ENCODE measurements around the gene ZNF76. TPM values are rescaled to one million over a fixed set of nuclear protein-coding genes. Genes with fewer than 3 reads are reported as not detected.

The ZNF76 gene
- total and polyA plus RNA-seq, 2 of the 8 experiments (the other 6 are each of a cell fraction or from before 2014, with no cell fraction given): 17.9 to 23.9 TPM

GRCh38 chr6:35342258-35343091 is 82.9 kb downstream of the ZNF76 start, which contains the start of gene PPARD (continued):
- TF ChIP-seq MAX (IDR thresholded peaks at IDR 0.05) (peak; percentile 70), NRF1 (IDR thresholded peaks at IDR 0.05; ENCODE audit: low read depth, low read length) (no peak), TAF7 (optimal IDR thresholded peaks at IDR 0.05; ENCODE audit: borderline replicate concordance, low read depth, low read length) (no peak), CREB1 (IDR thresholded peaks at IDR 0.05) (peak; percentile 88), SP1 (IDR thresholded peaks at IDR 0.05; ENCODE audit: low read depth, low read length) (peak; percentile 62; the same call in 1 of the 2 replicates), TBP (IDR thresholded peaks at IDR 0.05; ENCODE audit: low read depth, low read length) (0 out of 2 replicates have a peak, but pooled peaks have one; percentile 52), RBBP5 (IDR thresholded peaks at IDR 0.05; ENCODE audit: borderline replicate concordance, low read depth, low read length) (0 out of 2 replicates have a peak, but pooled peaks have one; percentile 66), CTBP2 (IDR thresholded peaks at IDR 0.05; ENCODE audit: borderline replicate concordance, insufficient read depth, insufficient read length, low read length) (no peak), PHF8 (conservative IDR thresholded peaks at IDR 0.05; ENCODE audit: low read depth, low read length) (0 out of 2 replicates have a peak, but pooled peaks have one; percentile 46), ZNF274 (IDR thresholded peaks at IDR 0.05; ENCODE audit: borderline replicate concordance, extremely low read depth, low read length) (no peak), SIN3A (conservative IDR thresholded peaks at IDR 0.05 in 1 of 2, IDR thresholded peaks at IDR 0.05 in 1 of 2; ENCODE audit: low read depth in 1 of 2, low read length in 2 of 2) (peak in 1 of 2 experiments; percentile 81; a peak in 2 of 4 replicates), RAD21 (IDR thresholded peaks at IDR 0.05 in 1 of 2, conservative IDR thresholded peaks at IDR 0.05 in 1 of 2; ENCODE audit: low read depth in 2 of 2, low read length in 2 of 2) (peak; percentile 99 to 100), KDM4A (IDR thresholded peaks at IDR 0.05; ENCODE audit: low read depth, low read length, severe bottlenecking) (peak; percentile 88), CHD2 (IDR thresholded peaks at IDR 0.05; ENCODE audit: low read length) (no peak), SP2 (IDR thresholded peaks at IDR 0.05; ENCODE audit: low read length) (no peak), TCF12 (IDR thresholded peaks at IDR 0.05; ENCODE audit: low read depth, low read length) (no peak), SP4 (IDR thresholded peaks at IDR 0.05; ENCODE audit: low read length) (0 out of 2 replicates have a peak, but pooled peaks have one; percentile 35), SIRT6 (IDR thresholded peaks at IDR 0.05; ENCODE audit: low read length) (no peak), CHD1 (IDR thresholded peaks at IDR 0.05; ENCODE audit: low read depth, low read length) (no peak), POU5F1 (IDR thresholded peaks at IDR 0.05; ENCODE audit: low read depth, low read length) (no peak), CTCF (IDR thresholded peaks at IDR 0.05; ENCODE audit: control extremely low read depth in 1 of 3, insufficient read depth in 1 of 3, low read depth in 1 of 3, low read length in 3 of 3) (peak; percentile 95 to 98 (median 95))
